Kasumi-1 (cell line): ENCODE data around the gene TUBA3E.
"Not testable (repeated sequence)": the region's sequence is repeated elsewhere in the genome, so short reads cannot be mapped to it uniquely, and the experiment has no call there.

Experiments
- DNase-seq, 2 experiments: peaks; one replicate each; lab custom pipeline; 2025; lab: John Stamatoyannopoulos, UW

The TUBA3E gene

DNA sequence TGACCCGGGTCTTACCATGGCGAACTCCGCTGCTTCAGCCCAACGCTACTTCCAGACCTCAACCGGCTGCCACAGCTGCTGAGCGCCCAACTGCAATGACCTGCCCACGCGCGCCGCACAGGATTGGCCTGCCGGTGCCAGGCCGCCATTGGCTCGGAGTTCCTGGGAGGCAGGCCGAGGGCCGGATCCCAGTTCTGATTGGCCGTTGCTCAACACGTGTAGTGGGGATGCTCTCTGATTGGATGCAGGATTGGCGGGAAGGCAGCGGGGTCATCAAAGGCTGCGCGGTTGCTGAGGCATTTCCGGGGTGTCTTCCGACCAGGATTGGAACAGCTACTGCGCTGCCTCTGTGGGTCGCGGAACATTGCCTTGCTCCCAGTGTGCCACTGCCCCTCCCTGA is at the start of gene TUBA3E:
Gene TUBA3E (minus strand): TSS at position 97 of the 400 bp plus-strand sequence. CDS start 79 bp downstream, at position 18.
- DNase-seq: no peak

GRCh38 chr2:130246430-130246829 is 48.2 kb upstream of the TUBA3E start:
- DNase-seq: no peak

DNA sequence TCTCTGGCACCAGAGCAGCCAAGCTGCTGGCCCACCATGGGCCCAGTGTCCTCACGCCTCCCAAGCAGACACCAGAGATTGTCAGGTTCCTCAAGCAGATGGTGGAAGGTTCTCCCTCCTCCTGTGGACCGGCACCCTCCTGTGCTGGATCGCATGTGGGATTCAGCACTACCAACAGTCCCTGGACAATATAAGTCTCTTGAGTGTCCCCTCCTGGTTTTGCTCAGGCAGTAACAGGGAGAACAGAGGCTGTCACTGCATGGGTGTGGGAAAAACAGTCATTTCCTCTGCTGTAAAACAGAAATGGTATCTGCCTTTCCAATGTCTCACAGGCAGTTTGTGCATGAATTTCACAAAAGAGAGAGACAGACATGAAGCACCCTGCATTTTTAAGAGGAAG is 47.7 kb upstream of the TUBA3E start:
- DNase-seq: no peak

DNA sequence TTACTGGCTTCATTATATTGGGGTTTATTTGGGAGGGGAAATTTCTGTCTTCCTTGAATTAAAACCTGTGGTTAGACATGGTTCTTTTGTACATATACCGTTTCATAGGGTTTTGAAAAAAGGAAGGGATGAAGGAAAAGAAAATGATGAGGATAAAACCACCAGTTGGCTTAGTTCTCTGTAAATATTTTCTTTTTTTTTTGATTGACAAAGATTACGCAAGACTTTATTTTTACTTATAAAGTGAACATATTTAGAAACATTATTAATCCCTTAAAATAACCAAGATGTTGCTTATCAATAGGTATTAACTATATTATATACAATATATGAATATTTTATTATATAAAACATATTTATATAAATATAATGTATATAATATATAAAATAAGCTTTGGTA is 45.1 kb upstream of the TUBA3E start:
- no peak for DNase-seq

GRCh38 chr2:130241041-130241707 is 42.9 kb upstream of the TUBA3E start:
- DNase-seq: no peak

- DNase-seq: not testable (repeated sequence)
Observed at GRCh38 chr2:130239581-130239980, 41.3 kb upstream of the TUBA3E start.

DNA sequence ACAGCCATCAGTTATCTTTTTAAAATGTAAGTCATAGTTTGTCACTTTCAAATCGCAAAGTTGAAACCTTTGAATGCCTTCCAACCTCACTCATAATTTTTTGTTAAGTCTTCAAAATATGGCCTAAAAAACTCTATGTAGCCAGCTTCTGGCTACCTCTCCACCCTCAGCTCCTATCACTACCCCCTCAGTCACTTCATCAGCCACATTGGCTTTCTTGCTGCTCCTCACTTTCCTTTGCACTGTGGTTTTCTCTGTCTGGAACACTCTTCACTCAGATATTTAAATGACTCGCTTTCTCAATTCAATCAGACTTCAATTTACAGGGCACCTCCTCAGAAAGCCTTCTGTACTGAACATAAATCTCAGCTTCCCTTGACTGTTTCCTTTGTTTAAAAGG is 34.8 kb upstream of the TUBA3E start:
- DNase-seq: not testable (repeated sequence)

GRCh38 chr2:130231656-130232055 is 33.4 kb upstream of the TUBA3E start:
- DNase-seq: no peak

DNA sequence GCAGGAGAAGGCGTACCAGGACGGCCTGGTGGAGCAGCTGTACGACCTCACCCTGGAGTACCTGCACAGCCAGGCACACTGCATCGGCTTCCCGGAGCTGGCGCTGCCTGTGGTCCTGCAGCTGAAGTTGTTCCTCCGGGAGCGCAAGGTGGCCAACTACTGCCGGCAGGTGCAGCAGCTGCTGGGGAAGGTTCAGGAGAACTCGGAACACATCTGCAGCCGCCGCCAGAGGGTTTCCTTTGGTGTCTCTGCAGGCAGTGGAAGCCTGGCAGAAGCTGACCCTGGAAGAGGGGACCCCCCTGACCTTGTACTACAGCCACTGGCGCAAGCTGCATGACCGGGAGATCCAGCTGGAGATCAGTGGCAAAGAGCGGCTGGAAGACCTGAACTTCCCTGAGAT is 32.7 kb upstream of the TUBA3E start:
- DNase-seq: not testable (repeated sequence)

GRCh38 chr2:130230376-130230775 is 32.1 kb upstream of the TUBA3E start:
- DNase-seq: not testable (repeated sequence)

GRCh38 chr2:130229161-130229510 is 30.9 kb upstream of the TUBA3E start:
- not testable (repeated sequence) for DNase-seq

GRCh38 chr2:130228467-130229160 is 30.4 kb upstream of the TUBA3E start:
- DNase-seq: not testable (repeated sequence)

GRCh38 chr2:130228005-130228404 is 29.8 kb upstream of the TUBA3E start:
- DNase-seq: not testable (repeated sequence)

- not testable (repeated sequence) for DNase-seq
Observed at GRCh38 chr2:130222523-130222922, 24.3 kb upstream of the TUBA3E start.

GRCh38 chr2:130220505-130220904 is 22.3 kb upstream of the TUBA3E start:
- DNase-seq: not testable (repeated sequence)

GRCh38 chr2:130219147-130219546 is 20.9 kb upstream of the TUBA3E start:
- DNase-seq: not testable (repeated sequence)

DNA sequence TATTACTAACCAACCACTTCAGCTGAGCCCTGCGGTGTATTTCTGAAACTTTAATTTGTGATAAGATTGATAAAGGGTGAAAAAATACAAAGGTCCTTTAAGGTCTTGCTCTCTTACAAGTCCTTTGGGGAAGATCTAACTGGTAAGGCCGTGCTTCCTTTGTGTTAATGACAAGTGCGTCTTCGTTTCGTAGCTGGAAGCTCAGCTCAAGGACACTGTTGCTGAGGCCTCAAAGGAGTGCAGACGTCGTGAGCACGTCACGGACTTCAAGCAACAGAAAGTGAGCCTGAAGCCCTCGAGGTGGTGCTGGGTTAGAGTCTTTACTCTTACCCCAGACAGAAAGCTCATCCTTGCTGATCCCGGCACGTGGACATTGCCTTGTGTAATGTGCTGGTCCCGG is 8.8 kb upstream of the TUBA3E start:
- DNase-seq: not testable (repeated sequence)

- DNase-seq: not testable (repeated sequence)
Observed at GRCh38 chr2:130203150-130203549, 4.9 kb upstream of the TUBA3E start.

DNA sequence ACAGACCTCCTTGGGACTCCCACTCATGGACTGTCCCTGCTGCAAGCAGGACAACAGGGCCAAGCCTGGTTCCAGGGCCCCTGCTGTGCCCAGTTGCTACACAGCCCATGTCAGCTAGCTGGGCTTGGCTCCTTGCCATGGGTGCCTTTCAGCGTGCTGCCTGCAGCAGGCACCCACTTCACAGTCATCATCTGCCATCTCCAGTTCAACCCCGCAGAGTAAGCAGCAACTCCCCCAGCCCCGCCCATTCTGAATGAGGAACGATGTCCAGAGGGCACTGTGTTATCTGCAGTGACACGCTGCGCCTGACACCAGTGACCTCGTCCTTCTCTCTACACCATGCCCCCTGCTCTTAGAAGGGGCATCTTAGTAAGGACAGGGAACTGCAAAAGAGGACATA is 4.3 kb upstream of the TUBA3E start:
- DNase-seq: peak in 1 of 2 experiments; percentile 1

DNA sequence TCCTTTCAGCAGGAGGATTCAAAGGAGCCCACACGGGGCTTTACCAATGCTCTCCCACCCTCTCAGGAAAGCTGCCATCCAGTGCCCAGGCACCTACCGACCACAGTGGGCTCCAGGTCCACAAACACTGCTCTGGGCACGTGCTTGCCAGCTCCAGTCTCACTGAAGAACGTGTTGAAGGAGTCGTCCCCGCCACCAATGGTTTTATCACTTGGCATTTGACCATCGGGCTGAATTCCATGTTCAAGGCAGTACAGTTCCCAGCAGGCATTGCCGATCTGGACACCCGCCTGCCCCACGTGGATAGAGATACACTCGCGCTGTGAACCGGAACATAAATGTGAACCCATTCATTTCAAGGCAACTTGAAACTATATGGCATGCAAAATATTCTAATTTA is 2.2 kb downstream of the TUBA3E start:
- DNase-seq: not testable (repeated sequence)

DNA sequence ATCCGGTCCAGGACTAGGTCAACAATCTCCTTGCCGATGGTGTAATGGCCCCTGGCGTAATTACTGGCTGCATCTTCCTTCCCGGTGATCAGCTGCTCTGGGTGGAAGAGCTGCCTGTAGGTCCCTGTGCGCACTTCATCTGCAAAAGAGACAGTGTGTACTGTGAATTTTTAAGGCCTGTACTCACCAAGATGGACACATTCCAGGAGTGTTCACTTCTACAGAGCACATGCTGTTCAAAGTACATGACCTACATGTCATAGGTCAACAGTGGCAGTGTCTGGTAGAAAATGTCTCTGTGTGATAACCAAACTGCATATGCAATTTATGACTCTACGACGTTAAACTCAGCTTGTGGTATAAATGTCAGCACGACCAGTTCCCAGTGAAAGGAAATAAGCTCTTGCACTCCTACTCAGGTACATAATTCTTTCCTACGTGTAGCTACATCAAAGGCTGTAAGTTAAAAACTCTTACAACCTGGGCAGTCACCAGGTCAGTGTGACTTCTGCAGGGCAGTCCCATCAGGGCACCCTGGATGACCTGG is 3.1 kb downstream of the TUBA3E start:
- not testable (repeated sequence) for DNase-seq

DNA sequence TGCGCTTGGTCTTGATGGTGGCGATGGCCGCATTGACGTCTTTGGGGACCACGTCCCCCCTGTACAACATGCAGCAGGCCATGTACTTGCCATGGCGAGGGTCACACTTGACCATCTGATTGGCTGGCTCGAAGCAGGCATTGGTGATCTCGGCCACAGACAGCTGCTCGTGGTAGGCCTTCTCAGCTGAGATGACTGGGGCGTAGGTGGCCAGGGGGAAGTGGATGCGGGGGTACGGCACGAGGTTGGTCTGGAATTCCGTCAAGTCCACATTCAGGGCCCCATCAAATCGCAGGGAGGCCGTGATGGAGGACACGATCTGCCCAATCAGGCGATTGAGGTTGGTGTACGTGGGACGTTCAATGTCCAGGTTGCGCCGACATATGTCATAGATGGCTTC is 4.4 kb downstream of the TUBA3E start:
- DNase-seq: not testable (repeated sequence)

DNA sequence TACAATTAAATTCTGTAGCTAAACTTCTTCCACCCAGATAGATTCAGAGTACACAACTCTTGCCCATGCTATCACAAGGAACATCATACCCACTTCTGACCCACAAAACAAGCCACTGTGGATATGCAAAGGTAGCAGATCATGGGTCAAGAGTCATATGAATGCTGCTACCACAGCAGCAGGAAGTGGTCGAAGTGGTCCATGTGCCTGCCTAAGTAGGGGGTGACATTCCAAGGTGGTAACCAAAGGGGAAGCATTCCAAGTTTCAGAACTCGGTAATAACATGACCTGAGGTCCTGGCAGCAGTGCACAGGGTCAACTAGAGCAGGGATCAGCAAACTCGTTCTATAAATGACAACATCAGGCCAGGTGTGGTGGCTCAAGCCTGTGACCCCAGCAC is 5.8 kb downstream of the TUBA3E start:
- not testable (repeated sequence) for DNase-seq
